DOHH2 (cell line): ENCODE data around the gene NR2F1.

Source experiments
- H3F3A ChIP-seq: fragments of 200-600 bp; sonication (generic), shearing (Covaris generic); 2 replicates; pipeline ENCODE4 v1.6.0; 2016; ENCODE audit warnings: antibody characterized with exemption, mild to moderate bottlenecking; ENCODE audit not compliant: control insufficient read depth, insufficient read depth
- H3K27ac ChIP-seq: fragments of 200-600 bp; sonication (generic); 2 replicates; pipeline ENCODE4 v1.5.1; 2014; ENCODE audit warnings: low read depth, mild to moderate bottlenecking, low read length, moderate library complexity
- H3K27me3 ChIP-seq: fragments of 200-600 bp; sonication (generic); 2 replicates; pipeline ENCODE4 v1.6.1; 2014; ENCODE audit warnings: mild to moderate bottlenecking, low read length, mixed read lengths; ENCODE audit not compliant: control insufficient read depth
- H3K36me3 ChIP-seq: fragments of 200-600 bp; sonication (generic); 2 replicates; pipeline ENCODE4 v1.6.1; 2014; ENCODE audit warnings: mild to moderate bottlenecking, low read length, moderate library complexity, mixed read lengths; ENCODE audit not compliant: control insufficient read depth
- H3K4me1 ChIP-seq: fragments of 200-600 bp; sonication (generic); 2 replicates; pipeline ENCODE4 v1.6.1; 2014; ENCODE audit warnings: mild to moderate bottlenecking, low read length, mixed read lengths; ENCODE audit not compliant: control insufficient read depth
- H3K4me2 ChIP-seq: fragments of 200-600 bp; sonication (generic); 2 replicates; pipeline ENCODE4 v1.6.0; 2014; ENCODE audit warnings: mild to moderate bottlenecking, low read length, moderate library complexity
- H3K4me3 ChIP-seq: fragments of 200-600 bp; sonication (generic); 2 replicates; pipeline ENCODE4 v1.5.1; 2014; ENCODE audit warnings: mild to moderate bottlenecking, low read length, mixed read lengths
- H3K79me2 ChIP-seq: fragments of 200-600 bp; sonication (generic); 2 replicates; pipeline ENCODE4 v1.6.1; 2014; ENCODE audit warnings: mild to moderate bottlenecking, low read length, mixed read lengths; ENCODE audit not compliant: control insufficient read depth
- H3K9me2 ChIP-seq: fragments of 200-600 bp; sonication (generic); replicated peaks from 2 replicates; pipeline ENCODE4 v1.6.1; 2014; ENCODE audit warnings: mild to moderate bottlenecking, low read length, mixed read lengths; ENCODE audit not compliant: control insufficient read depth
- H3K9me3 ChIP-seq: fragments of 200-600 bp; sonication (generic); 2 replicates; pipeline ENCODE4 v1.6.1; 2014; ENCODE audit warnings: antibody characterized with exemption, low read length, mixed read lengths; ENCODE audit not compliant: control insufficient read depth, insufficient read depth
- H4K20me1 ChIP-seq: fragments of 200-600 bp; sonication (generic); 2 replicates; pipeline ENCODE4 v1.6.0; 2014; ENCODE audit warnings: low read depth, mild to moderate bottlenecking, antibody characterized with exemption, low read length, moderate library complexity; ENCODE audit not compliant: control insufficient read depth, insufficient read depth
- CTCF ChIP-seq: fragments of 200-600 bp; sonication (generic); IDR thresholded peaks from one replicate; pipeline ENCODE4 v1.5.1; 2014; ENCODE audit warnings: antibody characterized with exemption, mild to moderate bottlenecking, low read depth, low read length; ENCODE audit not compliant: poor library complexity, severe bottlenecking
- EZH2phosphoT487 ChIP-seq: fragments of 200-600 bp; sonication (generic); IDR thresholded peaks from 2 replicates; pipeline ENCODE4 v1.6.1; 2017; ENCODE audit warnings: borderline replicate concordance, mild to moderate bottlenecking, antibody characterized with exemption, low read length, moderate library complexity, mixed read lengths

Gene NR2F1

GRCh38 chr5:93637697-93638096 lies 54.7 kb downstream of the NR2F1 start:
- Histone ChIP-seq H3K4me3 (no peak overlapping the region), H3K9me2 (no peaks in the 10 kb centered on the region), H3K9me3 (no peaks in the 10 kb centered on the region), H3K27me3 (no peaks in the 10 kb centered on the region), H3K79me2 (no peaks in the 10 kb centered on the region), H3F3A (no peaks in the 10 kb centered on the region), H3K27ac (no peak overlapping the region), H3K36me3 (no peaks in the 10 kb centered on the region), H3K4me1 (no peaks in the 10 kb centered on the region), H4K20me1 (no peaks in the 10 kb centered on the region), H3K4me2 (no peak overlapping the region)
- no peak for TF ChIP-seq EZH2phosphoT487

GRCh38 chr5:93642526-93642925 lies 59.5 kb downstream of the NR2F1 start:
- Histone ChIP-seq H3K4me2 (no peak overlapping the region), H3K9me3 (no peaks in the 10 kb centered on the region), H4K20me1 (no peaks in the 10 kb centered on the region), H3K9me2 (no peaks in the 10 kb centered on the region), H3K79me2 (no peaks in the 10 kb centered on the region), H3F3A (no peaks in the 10 kb centered on the region), H3K36me3 (no peaks in the 10 kb centered on the region), H3K27me3 (no peaks in the 10 kb centered on the region), H3K27ac (no peak overlapping the region), H3K4me1 (no peaks in the 10 kb centered on the region), H3K4me3 (no peak overlapping the region)
- TF ChIP-seq CTCF, result no peak
- TF ChIP-seq EZH2phosphoT487, result no peak
